Hepatocyte (in vitro differentiated cells): Measurements from ENCODE around the gene SLC23A3. TPM values are rescaled to one million over a fixed set of nuclear protein-coding genes. Genes with fewer than 3 reads are reported as not detected.
A peak's percentile ranks its signal among the peaks of the same experiment; 100 is the strongest.

Experiments
- DNase-seq: peaks from one replicate; pipeline ENCODE4 v3.0.0-alpha.2; 2016; ENCODE audit warnings: low spot score
- H2AFZ ChIP-seq: fragments of 200-600 bp; sonication (generic); 2 replicates; pipeline ENCODE4 v1.6.0; 2016; ENCODE audit warnings: antibody characterized with exemption, mild to moderate bottlenecking
- H3K27ac ChIP-seq: fragments of 200-600 bp; sonication (generic); 2 replicates; pipeline ENCODE4 v1.5.1; 2016; ENCODE audit warnings: mild to moderate bottlenecking
- H3K27me3 ChIP-seq: fragments of 200-600 bp; sonication (generic); 2 replicates; pipeline ENCODE4 v1.6.1; 2016
- H3K36me3 ChIP-seq: fragments of 200-600 bp; sonication (generic); replicated peaks from 2 replicates; pipeline ENCODE4 v1.5.1; 2016; ENCODE audit warnings: low read depth; ENCODE audit not compliant: insufficient read depth
- H3K4me1 ChIP-seq: fragments of 200-600 bp; sonication (generic); 2 replicates; pipeline ENCODE4 v1.5.1; 2016; ENCODE audit warnings: mild to moderate bottlenecking, moderate library complexity; ENCODE audit not compliant: insufficient read depth
- H3K4me2 ChIP-seq: fragments of 200-600 bp; sonication (generic); 2 replicates; pipeline ENCODE4 v1.6.0; 2016
- H3K4me3 ChIP-seq: fragments of 200-600 bp; sonication (generic); 2 replicates; pipeline ENCODE4 v1.5.1; 2016; ENCODE audit warnings: mild to moderate bottlenecking
- H3K79me2 ChIP-seq: fragments of 200-600 bp; sonication (generic); 2 replicates; pipeline ENCODE4 v1.6.0; 2017; ENCODE audit warnings: mild to moderate bottlenecking
- H3K9me2 ChIP-seq: fragments of 200-600 bp; sonication (generic); replicated peaks from 2 replicates; pipeline ENCODE4 v1.6.0; 2017; ENCODE audit warnings: mild to moderate bottlenecking; ENCODE audit not compliant: insufficient read depth
- H3K9me3 ChIP-seq: fragments of 200-600 bp; sonication (generic); 2 replicates; pipeline ENCODE4 v1.5.1; 2016; ENCODE audit warnings: low read depth, mild to moderate bottlenecking
- H4K20me1 ChIP-seq: fragments of 200-600 bp; sonication (generic); 2 replicates; pipeline ENCODE4 v1.6.0; 2016; ENCODE audit warnings: mild to moderate bottlenecking; ENCODE audit not compliant: insufficient read depth, poor library complexity, severe bottlenecking
- EZH2 ChIP-seq: fragments of 200-600 bp; sonication (generic); IDR thresholded peaks from 2 replicates; pipeline ENCODE4 v1.6.1; 2016; ENCODE audit warnings: antibody characterized with exemption, mild to moderate bottlenecking, borderline replicate concordance
- EZH2phosphoT487 ChIP-seq: fragments of 200-600 bp; sonication (generic); IDR thresholded peaks from one replicate; pipeline ENCODE4 v1.6.1; 2018; ENCODE audit warnings: antibody characterized with exemption, mild to moderate bottlenecking, low read depth, moderate library complexity; ENCODE audit not compliant: unreplicated experiment, severe bottlenecking
- WGBS: methylation state at CpG from one replicate; pipeline ENCODE4 v1.1.6; 2016; ENCODE audit warnings: low lambda C conversion rate; ENCODE audit errors: missing lambda C conversion rate; 5-methylcytosine and 5-hydroxymethylcytosine counted together
- polyA plus RNA-seq: library from polyadenylated mRNA; unstranded; fragments of >200 nt; fragmentation: Nextera tagmentation; extraction: Ambion mirVana; gene quantifications from 2 replicates; pipeline ENCODE4 v1.2.1, GENCODE V29; 2016
- total RNA-seq: library from RNA; depleted of rRNA; stranded (reverse); fragments of >200 nt; gene quantifications from 2 replicates; pipeline ENCODE4 v1.2.3, GENCODE V29; 2014
- TF ChIP-seq, protein P1 (sequence below): fragments of 200-600 bp; sonication (generic); IDR thresholded peaks from 2 replicates; pipeline ENCODE4 v1.5.1; 2016; ENCODE audit warnings: antibody characterized with exemption, mild to moderate bottlenecking; ENCODE audit not compliant: poor library complexity

Gene SLC23A3
- total and polyA plus RNA-seq, 2 experiments from 2014 or later, result 0.80 to 1.5 TPM

DNA sequence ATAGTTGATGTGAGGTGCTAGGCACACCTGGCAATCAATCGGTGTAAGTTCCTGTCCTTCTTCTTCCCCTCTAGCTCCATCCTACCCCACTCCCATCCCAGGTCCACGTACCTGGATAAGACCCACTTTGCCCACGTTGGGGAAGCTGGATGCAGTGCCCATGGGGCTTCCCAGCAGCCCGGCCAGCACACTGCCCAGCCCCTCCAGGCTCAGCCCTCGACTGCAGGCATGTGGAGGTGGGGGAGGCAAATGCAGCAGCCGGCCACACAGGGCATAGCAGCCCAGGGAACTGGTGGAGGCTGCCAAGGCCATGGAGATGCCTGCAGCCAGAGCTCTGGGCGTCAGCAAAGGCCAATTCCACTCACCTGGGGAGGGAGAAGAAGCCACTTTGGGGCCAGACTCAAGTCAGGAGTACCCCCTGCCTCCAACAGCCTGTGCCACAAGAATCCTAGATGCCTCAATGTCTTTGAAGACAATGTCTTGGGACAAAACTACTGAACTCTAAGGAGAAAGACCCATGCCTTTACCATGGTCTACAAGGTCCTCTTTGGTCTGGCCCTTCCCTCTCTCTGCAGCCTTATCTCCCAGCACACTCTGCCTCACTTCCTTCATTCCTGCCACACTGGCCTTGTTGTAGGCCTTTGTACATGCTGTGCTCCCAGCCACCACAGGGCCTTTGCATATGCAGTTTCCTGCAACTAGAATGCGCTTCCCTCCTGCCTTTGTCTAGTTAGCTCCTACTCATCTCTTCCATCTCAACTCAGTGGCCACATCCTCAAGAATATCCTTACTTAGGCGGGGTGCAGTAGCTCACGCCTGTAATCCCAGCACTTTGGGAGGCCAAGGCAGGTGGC, 4.5 kb downstream of the SLC23A3 start:
- H4K20me1 ChIP-seq, result no peaks in the 10 kb centered on the region
- peaks cover under 1% of the 10 kb centered on the region for H3K4me1 ChIP-seq
- no peak overlapping the region for H3K4me3 ChIP-seq
- no peaks in the 10 kb centered on the region for H3K36me3 ChIP-seq
- TF ChIP-seq EZH2 (no peak), EZH2phosphoT487 (no peak)
- TF ChIP-seq, protein P1, sequence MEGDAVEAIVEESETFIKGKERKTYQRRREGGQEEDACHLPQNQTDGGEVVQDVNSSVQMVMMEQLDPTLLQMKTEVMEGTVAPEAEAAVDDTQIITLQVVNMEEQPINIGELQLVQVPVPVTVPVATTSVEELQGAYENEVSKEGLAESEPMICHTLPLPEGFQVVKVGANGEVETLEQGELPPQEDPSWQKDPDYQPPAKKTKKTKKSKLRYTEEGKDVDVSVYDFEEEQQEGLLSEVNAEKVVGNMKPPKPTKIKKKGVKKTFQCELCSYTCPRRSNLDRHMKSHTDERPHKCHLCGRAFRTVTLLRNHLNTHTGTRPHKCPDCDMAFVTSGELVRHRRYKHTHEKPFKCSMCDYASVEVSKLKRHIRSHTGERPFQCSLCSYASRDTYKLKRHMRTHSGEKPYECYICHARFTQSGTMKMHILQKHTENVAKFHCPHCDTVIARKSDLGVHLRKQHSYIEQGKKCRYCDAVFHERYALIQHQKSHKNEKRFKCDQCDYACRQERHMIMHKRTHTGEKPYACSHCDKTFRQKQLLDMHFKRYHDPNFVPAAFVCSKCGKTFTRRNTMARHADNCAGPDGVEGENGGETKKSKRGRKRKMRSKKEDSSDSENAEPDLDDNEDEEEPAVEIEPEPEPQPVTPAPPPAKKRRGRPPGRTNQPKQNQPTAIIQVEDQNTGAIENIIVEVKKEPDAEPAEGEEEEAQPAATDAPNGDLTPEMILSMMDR, result no peak
- no peaks in the 10 kb centered on the region for H3K79me2 ChIP-seq
- WGBS, result 85% methylated on average over 10 of the region's 10 CpGs
- no peak for DNase-seq
- H2AFZ ChIP-seq, result no peak overlapping the region
- no peaks in the 10 kb centered on the region for H3K9me3 ChIP-seq
- H3K9me2 ChIP-seq, result no peaks in the 10 kb centered on the region
- no peak overlapping the region for H3K4me2 ChIP-seq
- no peak overlapping the region for H3K27ac ChIP-seq
- H3K27me3 ChIP-seq, result no peaks in the 10 kb centered on the region

DNA sequence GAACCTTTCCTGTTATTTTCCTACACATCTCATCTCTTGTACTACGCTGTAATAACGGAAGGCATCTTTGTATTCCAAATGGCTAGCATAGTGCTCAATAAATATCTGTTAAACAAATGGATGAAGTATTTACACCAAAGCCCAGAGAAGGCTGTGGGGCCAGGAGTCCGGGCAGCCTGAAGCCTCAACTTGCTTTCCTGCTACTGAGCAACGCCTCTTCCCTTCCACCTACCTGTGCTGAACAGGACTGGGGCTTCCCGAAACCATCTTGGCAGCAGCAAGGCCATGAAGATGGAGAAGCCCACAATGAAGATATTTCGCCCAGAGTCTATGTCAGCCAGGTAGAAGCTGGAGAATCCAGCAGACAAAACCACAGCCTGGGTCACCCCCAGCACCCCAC, 6.7 kb downstream of the SLC23A3 start:
- H3K9me3 ChIP-seq, result no peaks in the 10 kb centered on the region
- WGBS, result 91% methylated on average over 6 of the region's 6 CpGs
- H3K27me3 ChIP-seq, result no peaks in the 10 kb centered on the region
- H3K4me2 ChIP-seq, result no peak overlapping the region
- TF ChIP-seq, protein P1, result no peak
- TF ChIP-seq EZH2phosphoT487, result no peak
- TF ChIP-seq EZH2, result no peak
- no peak overlapping the region for H3K4me3 ChIP-seq
- H3K79me2 ChIP-seq, result peaks cover 10% of the 10 kb centered on the region
- H3K4me1 ChIP-seq, result peaks cover 3% of the 10 kb centered on the region
- no peaks in the 10 kb centered on the region for H3K9me2 ChIP-seq
- no peak for DNase-seq
- no peak overlapping the region for H2AFZ ChIP-seq
- no peaks in the 10 kb centered on the region for H3K36me3 ChIP-seq
- H4K20me1 ChIP-seq, result no peaks in the 10 kb centered on the region
- no peak overlapping the region for H3K27ac ChIP-seq

DNA sequence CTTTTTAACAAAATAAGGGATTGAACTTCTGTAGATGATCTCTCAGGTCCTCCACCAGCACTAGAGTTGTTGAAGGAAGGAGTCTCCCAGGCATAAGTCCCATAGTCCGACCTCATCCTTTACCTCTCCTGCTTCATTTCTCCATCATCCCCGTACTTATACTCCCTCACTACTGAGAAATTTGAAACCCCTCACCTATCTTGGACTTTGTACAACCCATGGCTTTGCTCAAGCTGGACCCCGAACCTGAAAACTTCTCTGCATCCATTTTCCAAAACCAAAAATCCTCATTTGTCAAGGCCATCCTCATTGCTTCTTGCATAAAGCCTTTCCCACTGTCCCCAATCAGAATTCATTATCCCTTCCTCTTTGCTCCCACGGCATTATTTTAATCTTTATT, 8.7 kb downstream of the SLC23A3 start:
- Histone ChIP-seq H3K27ac (no peak overlapping the region), H4K20me1 (no peaks in the 10 kb centered on the region), H3K36me3 (no peaks in the 10 kb centered on the region), H2AFZ (no peak overlapping the region), H3K9me2 (no peaks in the 10 kb centered on the region), H3K4me2 (peak overlapping the region; percentile 78), H3K4me3 (no peak overlapping the region), H3K79me2 (peaks cover 10% of the 10 kb centered on the region), H3K27me3 (no peaks in the 10 kb centered on the region), H3K4me1 (peaks cover 3% of the 10 kb centered on the region), H3K9me3 (no peaks in the 10 kb centered on the region)
- DNase-seq, result no peak
- 71% methylated on average over 4 of the region's 4 CpGs for WGBS
- TF ChIP-seq EZH2phosphoT487 (no peak), EZH2 (no peak)
- TF ChIP-seq, protein P1, result no peak
